ENCODE measurements around the gene RAB3GAP1.
"Not testable (repeated sequence)": the region's sequence is repeated elsewhere in the genome, so short reads cannot be mapped to it uniquely, and the experiment has no call there.

Gene RAB3GAP1

GRCh38 chr2:135056790-135057189, 4.7 kb downstream of the RAB3GAP1 start:
- Histone ChIP-seq H3K27ac (ENCODE audit: low read depth, low read length) (no peak overlapping the region), H3K9me3 (ENCODE audit: insufficient read depth, low read depth, low read length) (no peaks in the 10 kb centered on the region), H3K9ac (ENCODE audit: low read depth, low read length) (no peak overlapping the region), H3K36me3 (ENCODE audit: insufficient read depth, low read length) (peaks cover 52% of the 10 kb centered on the region), H3K4me1 (ENCODE audit: insufficient read depth, low read length) (peaks cover 5% of the 10 kb centered on the region; the same call in 1 of the 2 replicates), H3K27me3 (ENCODE audit: insufficient read depth, low read length) (no peaks in the 10 kb centered on the region), H3K4me3 (ENCODE audit: low read length) (no peak overlapping the region)

GRCh38 chr2:135059577-135059976, 7.5 kb downstream of the RAB3GAP1 start:
- Histone ChIP-seq H3K27ac (ENCODE audit: low read depth, low read length) (no peak overlapping the region), H3K9ac (ENCODE audit: low read depth, low read length) (no peak overlapping the region), H3K27me3 (ENCODE audit: insufficient read depth, low read length) (no peaks in the 10 kb centered on the region), H3K4me1 (ENCODE audit: insufficient read depth, low read length) (no peaks in the 10 kb centered on the region), H3K9me3 (ENCODE audit: insufficient read depth, low read depth, low read length) (no peaks in the 10 kb centered on the region), H3K4me3 (ENCODE audit: low read length) (no peak overlapping the region), H3K36me3 (ENCODE audit: insufficient read depth, low read length) (peaks cover 55% of the 10 kb centered on the region)

- Histone ChIP-seq H3K9me3 (ENCODE audit: insufficient read depth, low read depth, low read length) (no peaks in the 10 kb centered on the region), H3K9ac (ENCODE audit: low read depth, low read length) (no peak overlapping the region), H3K27me3 (ENCODE audit: insufficient read depth, low read length) (no peaks in the 10 kb centered on the region), H3K36me3 (ENCODE audit: insufficient read depth, low read length) (peaks cover 38% of the 10 kb centered on the region), H3K27ac (ENCODE audit: low read depth, low read length) (no peak overlapping the region), H3K4me1 (ENCODE audit: insufficient read depth, low read length) (no peaks in the 10 kb centered on the region), H3K4me3 (ENCODE audit: low read length) (no peak overlapping the region)
- WGBS = no CpG with 5 or more reads among the region's 1 CpG
Observed at GRCh38 chr2:135063210-135063609, 11.1 kb downstream of the RAB3GAP1 start.

- no peak overlapping the region for H3K9ac ChIP-seq (ENCODE audit: low read depth, low read length)
- H3K9me3 ChIP-seq (ENCODE audit: insufficient read depth, low read depth, low read length) = peaks cover 6% of the 10 kb centered on the region; the same call in 1 of the 2 replicates
- peaks cover 36% of the 10 kb centered on the region for H3K36me3 ChIP-seq (ENCODE audit: insufficient read depth, low read length)
- WGBS = 86% methylated on average over 2 of the region's 2 CpGs
- no peak overlapping the region for H3K4me3 ChIP-seq (ENCODE audit: low read length)
- H3K4me1 ChIP-seq (ENCODE audit: insufficient read depth, low read length) = no peaks in the 10 kb centered on the region
- no peaks in the 10 kb centered on the region for H3K27me3 ChIP-seq (ENCODE audit: insufficient read depth, low read length)
- no peak overlapping the region for H3K27ac ChIP-seq (ENCODE audit: low read depth, low read length)
Observed at GRCh38 chr2:135064149-135064548, 12.1 kb downstream of the RAB3GAP1 start.

- H3K27ac ChIP-seq (ENCODE audit: low read depth, low read length) = no peak overlapping the region
- peaks cover 27% of the 10 kb centered on the region for H3K36me3 ChIP-seq (ENCODE audit: insufficient read depth, low read length)
- H3K4me3 ChIP-seq (ENCODE audit: low read length) = no peak overlapping the region
- H3K27me3 ChIP-seq (ENCODE audit: insufficient read depth, low read length) = no peaks in the 10 kb centered on the region
- 93% methylated on average over 1 of the region's 1 CpG for WGBS
- H3K9me3 ChIP-seq (ENCODE audit: insufficient read depth, low read depth, low read length) = peaks cover 30% of the 10 kb centered on the region
- H3K9ac ChIP-seq (ENCODE audit: low read depth, low read length) = no peak overlapping the region
- no peaks in the 10 kb centered on the region for H3K4me1 ChIP-seq (ENCODE audit: insufficient read depth, low read length)
Observed at GRCh38 chr2:135066710-135067109, 14.6 kb downstream of the RAB3GAP1 start.

GRCh38 chr2:135072125-135072997, 20.3 kb downstream of the RAB3GAP1 start:
- Histone ChIP-seq H3K27me3 (ENCODE audit: insufficient read depth, low read length) (no peaks in the 10 kb centered on the region), H3K27ac (ENCODE audit: low read depth, low read length) (no peak overlapping the region), H3K4me3 (ENCODE audit: low read length) (no peak overlapping the region), H3K36me3 (ENCODE audit: insufficient read depth, low read length) (peaks cover 34% of the 10 kb centered on the region), H3K9me3 (ENCODE audit: insufficient read depth, low read depth, low read length) (peaks cover 56% of the 10 kb centered on the region), H3K4me1 (ENCODE audit: insufficient read depth, low read length) (no peaks in the 10 kb centered on the region), H3K9ac (ENCODE audit: low read depth, low read length) (no peak overlapping the region)
- 97% methylated on average over 3 of the region's 3 CpGs for WGBS

GRCh38 chr2:135074216-135074615, 22.1 kb downstream of the RAB3GAP1 start:
- Histone ChIP-seq H3K9ac (ENCODE audit: low read depth, low read length) (no peak overlapping the region), H3K9me3 (ENCODE audit: insufficient read depth, low read depth, low read length) (peaks cover 50% of the 10 kb centered on the region), H3K36me3 (ENCODE audit: insufficient read depth, low read length) (peaks cover 27% of the 10 kb centered on the region), H3K4me1 (ENCODE audit: insufficient read depth, low read length) (no peaks in the 10 kb centered on the region), H3K27me3 (ENCODE audit: insufficient read depth, low read length) (no peaks in the 10 kb centered on the region), H3K27ac (ENCODE audit: low read depth, low read length) (no peak overlapping the region), H3K4me3 (ENCODE audit: low read length) (no peak overlapping the region)
- 92% methylated on average over 3 of the region's 3 CpGs for WGBS

- Histone ChIP-seq H3K4me3 (ENCODE audit: low read length) (no peak overlapping the region), H3K4me1 (ENCODE audit: insufficient read depth, low read length) (no peaks in the 10 kb centered on the region), H3K27ac (ENCODE audit: low read depth, low read length) (no peak overlapping the region), H3K9ac (ENCODE audit: low read depth, low read length) (no peak overlapping the region), H3K36me3 (ENCODE audit: insufficient read depth, low read length) (peaks cover 15% of the 10 kb centered on the region), H3K9me3 (ENCODE audit: insufficient read depth, low read depth, low read length) (peaks cover 27% of the 10 kb centered on the region), H3K27me3 (ENCODE audit: insufficient read depth, low read length) (no peaks in the 10 kb centered on the region)
- WGBS = 80% methylated on average over 1 of the region's 2 CpGs
Observed at GRCh38 chr2:135076556-135076955, 24.5 kb downstream of the RAB3GAP1 start.

- Histone ChIP-seq H3K9ac (ENCODE audit: low read depth, low read length) (no peak overlapping the region), H3K4me1 (ENCODE audit: insufficient read depth, low read length) (no peaks in the 10 kb centered on the region), H3K27ac (ENCODE audit: low read depth, low read length) (no peak overlapping the region), H3K4me3 (ENCODE audit: low read length) (no peak overlapping the region), H3K27me3 (ENCODE audit: insufficient read depth, low read length) (no peaks in the 10 kb centered on the region), H3K9me3 (ENCODE audit: insufficient read depth, low read depth, low read length) (peaks cover 9% of the 10 kb centered on the region), H3K36me3 (ENCODE audit: insufficient read depth, low read length) (peaks cover 7% of the 10 kb centered on the region; the same call in 1 of the 2 replicates)
Observed at GRCh38 chr2:135078417-135078816, 26.3 kb downstream of the RAB3GAP1 start.

GRCh38 chr2:135086222-135086621, 34.1 kb downstream of the RAB3GAP1 start:
- Histone ChIP-seq H3K4me1 (ENCODE audit: insufficient read depth, low read length) (no peaks in the 10 kb centered on the region), H3K9ac (ENCODE audit: low read depth, low read length) (no peak overlapping the region), H3K36me3 (ENCODE audit: insufficient read depth, low read length) (no peaks in the 10 kb centered on the region), H3K27me3 (ENCODE audit: insufficient read depth, low read length) (no peaks in the 10 kb centered on the region), H3K27ac (ENCODE audit: low read depth, low read length) (no peak overlapping the region), H3K9me3 (ENCODE audit: insufficient read depth, low read depth, low read length) (no peaks in the 10 kb centered on the region), H3K4me3 (ENCODE audit: low read length) (no peak overlapping the region)
- 100% methylated on average over 1 of the region's 2 CpGs for WGBS

- not testable (repeated sequence) for H3K4me1 ChIP-seq (ENCODE audit: insufficient read depth, low read length); H3K9ac ChIP-seq (ENCODE audit: low read depth, low read length); H3K27me3 ChIP-seq (ENCODE audit: insufficient read depth, low read length); H3K9me3 ChIP-seq (ENCODE audit: insufficient read depth, low read depth, low read length); H3K27ac ChIP-seq (ENCODE audit: low read depth, low read length); H3K4me3 ChIP-seq (ENCODE audit: low read length)
- WGBS = 95% methylated on average over 4 of the region's 4 CpGs
- peaks cover 19% of the 10 kb centered on the region for H3K36me3 ChIP-seq (ENCODE audit: insufficient read depth, low read length)
Observed at GRCh38 chr2:135089597-135089996, 37.5 kb downstream of the RAB3GAP1 start.

- no CpG with 5 or more reads among the region's 1 CpG for WGBS
- H3K9me3 ChIP-seq (ENCODE audit: insufficient read depth, low read depth, low read length) = no peaks in the 10 kb centered on the region
- no peak overlapping the region for H3K27ac ChIP-seq (ENCODE audit: low read depth, low read length)
- no peaks in the 10 kb centered on the region for H3K27me3 ChIP-seq (ENCODE audit: insufficient read depth, low read length)
- no peak overlapping the region for H3K9ac ChIP-seq (ENCODE audit: low read depth, low read length)
- peaks cover 29% of the 10 kb centered on the region for H3K36me3 ChIP-seq (ENCODE audit: insufficient read depth, low read length)
- no peak overlapping the region for H3K4me3 ChIP-seq (ENCODE audit: low read length)
- no peaks in the 10 kb centered on the region for H3K4me1 ChIP-seq (ENCODE audit: insufficient read depth, low read length)
Observed at GRCh38 chr2:135091681-135092080, 39.6 kb downstream of the RAB3GAP1 start.

Measured in HUES64 (cell line).